Activated T-cell treated with anti-CD3 and anti-CD28 coated beads for 1 hour (primary cell): Measurements from ENCODE around the gene PROSER1.
"Not testable (repeated sequence)": the region's sequence is repeated elsewhere in the genome, so short reads cannot be mapped to it uniquely, and the experiment has no call there.

ENCODE experiments used
- DNase-seq: peaks from one replicate; pipeline ENCODE4 v3.0.0-alpha.2; 2020; ENCODE audit warnings: low read depth

PROSER1 gene

DNA sequence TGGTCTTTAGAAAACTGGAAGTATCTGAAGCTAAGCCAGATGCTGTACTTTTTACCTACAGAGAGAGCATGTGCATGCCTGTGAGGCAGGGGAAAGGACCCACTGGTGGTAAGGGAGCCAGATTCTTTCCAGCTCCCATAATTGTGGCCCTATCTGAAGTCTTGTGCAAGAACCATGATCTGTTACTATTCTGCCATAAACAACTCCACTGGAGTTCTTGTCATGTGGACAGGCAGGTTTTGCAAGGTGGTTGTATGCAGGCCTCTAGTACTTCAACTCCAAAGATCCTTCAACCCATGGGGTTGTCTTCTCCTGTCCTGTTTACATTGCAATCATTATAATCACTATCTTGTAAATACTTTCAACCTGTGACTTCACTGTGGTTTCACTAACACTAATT lies 14.1 kb downstream of the PROSER1 start:
- DNase-seq, result no peak

DNA sequence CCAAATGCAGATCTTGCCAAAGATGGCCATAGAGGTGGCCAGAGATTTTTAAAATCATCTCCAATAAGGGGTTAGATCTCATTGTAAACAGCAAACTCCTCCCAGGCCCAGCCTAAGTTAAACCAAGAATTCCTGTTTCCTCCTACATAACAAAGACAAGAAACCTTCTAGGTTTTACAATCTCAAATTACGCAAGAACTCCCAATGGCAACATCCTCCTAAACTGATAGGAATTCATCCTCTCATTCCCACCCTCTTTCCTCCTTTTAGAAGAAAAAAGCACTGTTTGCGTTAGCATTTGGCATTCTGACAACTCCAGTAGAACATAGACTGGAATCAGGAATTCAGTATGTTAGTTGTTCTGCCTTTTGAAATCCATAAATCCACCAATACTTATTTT lies 14.6 kb downstream of the PROSER1 start:
- DNase-seq, result no peak

DNA sequence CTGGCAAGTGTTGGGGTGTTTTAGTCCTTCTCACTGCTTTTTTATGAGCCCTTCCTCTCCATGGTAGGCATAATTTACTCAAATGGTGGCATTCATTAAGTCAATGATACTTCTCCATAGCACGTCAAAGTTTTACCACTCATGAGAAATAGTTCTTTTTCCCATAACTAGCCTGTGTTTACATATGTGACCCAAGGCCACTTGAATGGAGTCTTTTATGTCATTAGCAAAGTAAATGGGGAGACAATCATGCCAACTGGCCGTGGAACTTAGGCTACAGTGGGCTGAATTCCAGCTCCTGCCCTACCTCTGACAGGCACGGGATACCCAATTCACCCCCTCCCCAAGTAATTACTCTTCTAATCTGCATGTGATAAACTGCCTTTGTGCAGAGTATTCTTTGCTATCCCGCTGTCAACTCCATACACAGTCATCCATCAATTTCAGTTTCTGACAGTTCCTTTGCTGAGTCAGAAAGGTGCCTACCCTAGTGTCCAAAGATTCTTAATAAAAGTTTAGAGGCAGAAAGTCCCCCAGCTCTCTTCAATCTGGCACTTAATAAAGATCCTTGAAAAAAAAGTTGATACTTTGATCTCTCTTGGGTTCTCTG lies 16.9 kb downstream of the PROSER1 start:
- DNase-seq, result no peak

DNA sequence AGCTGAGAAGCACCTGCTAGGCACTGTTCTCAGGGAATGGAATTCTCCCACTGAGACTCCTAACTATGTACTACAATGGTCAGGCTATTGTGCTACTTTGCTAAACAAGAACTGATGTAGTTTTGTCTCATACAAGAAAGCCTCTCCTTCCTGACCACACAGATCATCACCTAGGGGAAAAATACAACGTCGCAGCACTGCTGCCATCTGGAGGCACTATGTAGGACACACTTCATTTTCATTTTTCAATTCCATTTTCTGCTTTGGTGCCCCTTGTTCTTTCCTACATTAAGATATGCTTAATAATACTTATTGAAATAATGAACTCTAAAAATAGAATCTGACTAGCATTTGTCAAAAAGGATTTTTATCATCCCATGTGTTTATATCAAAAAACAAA lies 21.1 kb downstream of the PROSER1 start:
- no peak for DNase-seq

DNA sequence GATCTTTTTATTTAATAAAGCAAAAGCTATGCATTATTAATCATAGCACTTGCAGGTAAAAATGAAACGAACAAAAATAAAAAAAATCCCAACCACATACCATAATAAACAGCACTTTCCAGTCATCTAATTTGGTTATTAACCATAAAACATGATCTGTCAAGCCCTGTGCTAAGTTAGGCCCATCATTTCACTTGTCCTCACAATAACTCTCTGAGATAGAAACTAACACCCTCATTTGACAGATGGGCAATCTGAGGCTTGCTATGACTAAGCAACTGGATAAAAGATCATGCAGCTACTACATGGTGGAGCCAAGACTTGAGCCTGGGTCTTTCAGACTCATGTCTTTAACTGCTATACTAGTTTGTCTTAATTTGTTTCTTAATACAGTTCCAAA lies 21.8 kb downstream of the PROSER1 start:
- no peak for DNase-seq

DNA sequence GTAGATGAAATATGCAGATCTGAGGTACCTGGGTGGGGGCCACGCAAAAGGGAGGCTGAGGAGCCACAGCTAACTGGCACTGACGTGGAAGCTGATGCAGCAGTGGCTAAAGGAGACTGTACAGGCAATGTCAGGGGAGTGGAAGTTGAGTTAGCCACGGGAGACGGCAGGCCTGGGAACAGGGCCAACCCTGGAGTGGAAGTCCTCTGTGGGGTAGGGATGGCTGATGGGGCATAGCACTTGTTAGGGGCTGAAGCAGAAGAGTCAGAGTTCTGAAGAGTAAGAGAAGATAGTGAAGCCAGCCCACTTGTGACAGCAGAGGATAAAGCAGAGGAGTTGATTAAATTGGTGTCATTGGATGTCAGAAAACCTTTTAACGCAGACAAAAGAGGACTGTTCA lies 24.4 kb downstream of the PROSER1 start:
- DNase-seq, result no peak

DNA sequence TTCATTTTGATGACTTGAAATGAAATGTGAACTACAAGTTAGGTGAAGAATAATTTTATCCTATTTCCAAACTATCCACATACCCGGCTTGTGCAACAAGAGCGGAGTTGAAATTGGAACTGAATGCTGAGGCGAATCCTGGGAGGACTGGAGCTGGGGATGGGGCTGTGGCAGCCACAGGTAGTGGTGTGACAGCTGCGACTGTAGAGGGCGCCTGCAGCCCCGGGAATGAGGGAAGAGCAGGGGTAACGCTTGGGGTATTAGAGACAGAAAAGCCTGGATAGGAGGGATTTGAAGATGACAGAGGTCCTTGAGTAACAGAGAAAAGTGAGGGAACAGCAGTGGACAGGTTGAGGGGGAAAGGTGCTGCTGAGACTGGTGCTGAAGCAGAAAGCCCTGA lies 25.3 kb downstream of the PROSER1 start:
- no peak for DNase-seq

DNA sequence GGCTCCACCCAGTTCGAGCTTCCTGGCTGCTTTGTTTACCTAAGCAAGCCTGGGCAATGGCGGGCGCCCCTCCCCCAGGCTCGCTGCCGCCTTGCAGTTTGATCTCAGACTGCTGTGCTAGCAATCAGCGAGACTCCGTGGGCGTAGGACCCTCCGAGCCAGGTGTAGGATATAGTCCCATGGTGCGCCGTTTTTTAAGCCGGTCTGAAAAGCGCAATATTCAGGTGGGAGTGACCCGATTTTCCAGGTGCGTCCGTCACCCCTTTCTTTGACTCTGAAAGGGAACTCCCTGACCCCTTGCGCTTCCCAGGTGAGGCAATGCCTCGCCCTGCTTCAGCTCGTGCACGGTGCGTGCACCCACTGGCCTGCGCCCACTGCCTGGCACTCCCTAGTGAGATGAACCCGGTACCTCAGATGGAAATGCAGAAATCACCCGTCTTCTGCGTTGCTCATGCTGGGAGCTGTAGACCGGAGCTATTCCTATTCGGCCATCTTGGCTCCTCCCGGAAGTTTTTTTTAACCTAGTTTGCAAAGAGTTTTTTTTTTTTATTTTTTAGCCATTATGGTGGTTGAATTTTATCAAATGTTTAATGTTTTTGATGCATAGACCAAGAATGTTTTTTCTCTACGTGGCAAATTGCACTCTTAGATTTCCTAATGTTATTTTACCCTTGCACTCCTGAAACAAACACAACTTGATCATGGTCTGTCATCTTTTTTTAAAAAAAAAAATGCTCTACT lies 31.3 kb downstream of the PROSER1 start:
- DNase-seq, result not testable (repeated sequence)

DNA sequence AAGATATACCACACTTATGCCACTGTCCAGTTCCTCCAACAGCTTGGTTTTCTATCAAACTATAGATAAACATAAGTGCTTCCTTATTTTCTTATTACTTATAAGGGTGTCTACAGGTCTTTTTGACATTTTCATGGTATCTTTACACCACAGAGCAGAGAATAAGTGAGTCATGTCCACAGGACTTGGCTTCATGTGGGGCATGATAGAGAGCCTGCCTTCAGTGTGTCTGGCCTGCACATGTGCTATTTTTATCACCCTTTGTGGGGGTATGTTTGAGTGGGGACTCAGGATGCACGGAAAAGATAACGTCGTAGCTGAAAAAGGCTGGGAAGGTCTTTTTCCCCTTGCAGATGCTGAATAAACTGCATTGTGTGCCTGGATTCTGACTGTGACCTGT lies 39.1 kb downstream of the PROSER1 start:
- DNase-seq, result no peak

DNA sequence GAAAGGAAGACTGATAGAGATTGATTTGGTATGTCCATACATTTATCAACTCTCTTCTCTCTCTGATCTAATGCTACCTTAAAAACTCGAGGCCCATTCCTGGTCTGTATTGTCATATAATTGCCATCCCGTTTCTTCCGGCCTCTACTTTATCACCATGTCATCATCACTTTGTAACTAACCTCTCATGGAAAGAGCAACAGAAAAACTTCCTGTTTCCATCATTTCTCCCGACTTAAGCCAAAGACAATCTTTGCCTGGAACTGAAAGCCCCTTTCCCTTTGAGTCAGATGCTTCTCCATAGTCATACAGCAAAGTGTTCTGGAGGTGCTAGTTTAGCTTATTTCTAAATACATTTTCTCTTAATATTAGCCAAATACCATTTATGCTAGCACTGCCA lies 44.5 kb downstream of the PROSER1 start:
- DNase-seq, result no peak

DNA sequence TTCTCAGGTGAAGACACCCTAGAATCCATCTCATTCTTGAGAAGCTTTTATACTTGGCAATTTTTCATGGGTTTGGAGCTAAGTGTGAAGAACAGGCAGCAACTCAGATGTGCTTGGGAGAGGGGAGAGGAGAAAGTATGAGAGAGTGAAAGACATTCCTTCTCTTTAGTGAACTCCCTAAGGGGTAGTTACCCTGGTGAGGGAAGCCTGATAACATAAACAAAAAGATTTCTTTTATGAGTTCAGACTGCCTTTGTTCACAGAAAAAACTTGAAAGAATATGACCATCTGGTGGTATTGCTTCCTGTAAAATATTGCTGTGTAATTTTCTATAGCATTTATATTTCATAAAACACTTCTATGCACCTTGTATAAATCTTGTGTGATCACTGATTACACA lies 47.2 kb downstream of the PROSER1 start, which contains the start of gene STOML3:
Gene STOML3 (minus strand): TSS at position 139 of the 400 bp plus-strand sequence. CDS start 110 bp downstream, at position 29.
- DNase-seq, result no peak

DNA sequence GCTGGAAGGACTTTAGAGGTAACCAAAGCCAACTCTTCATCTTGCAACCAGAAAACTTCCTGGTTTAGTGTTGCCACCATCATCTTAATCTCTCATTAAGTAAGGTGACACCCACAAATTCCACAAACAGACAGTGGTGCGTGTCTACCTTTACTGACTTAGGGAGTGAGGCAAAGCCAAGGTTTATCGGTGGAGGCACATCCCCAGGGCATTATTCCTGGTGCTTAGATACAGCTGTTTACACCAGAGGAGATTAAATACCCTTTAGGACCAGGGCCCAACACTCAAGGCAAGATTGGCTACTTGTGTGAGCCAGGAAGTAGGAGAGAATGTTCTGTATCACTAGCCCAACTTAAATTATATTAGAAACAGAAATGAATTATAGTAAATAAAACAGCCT lies 56.8 kb downstream of the PROSER1 start:
- DNase-seq, result no peak

DNA sequence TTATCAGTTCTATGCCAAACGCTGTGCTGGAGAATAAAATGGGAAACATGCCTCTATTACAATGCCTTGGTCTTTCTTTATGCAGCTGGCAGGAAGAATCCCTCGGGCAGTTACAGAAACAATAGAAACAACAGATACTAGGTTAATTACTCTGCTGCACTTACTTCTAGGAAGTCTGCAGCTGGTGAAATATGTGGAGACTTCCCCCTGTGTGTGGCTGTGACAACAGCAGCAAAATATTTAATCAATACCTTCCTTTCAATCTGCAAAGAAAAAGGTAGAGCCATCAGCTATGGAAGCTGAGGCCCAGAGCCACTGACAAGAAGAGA lies 57.2 kb downstream of the PROSER1 start:
- no peak for DNase-seq

DNA sequence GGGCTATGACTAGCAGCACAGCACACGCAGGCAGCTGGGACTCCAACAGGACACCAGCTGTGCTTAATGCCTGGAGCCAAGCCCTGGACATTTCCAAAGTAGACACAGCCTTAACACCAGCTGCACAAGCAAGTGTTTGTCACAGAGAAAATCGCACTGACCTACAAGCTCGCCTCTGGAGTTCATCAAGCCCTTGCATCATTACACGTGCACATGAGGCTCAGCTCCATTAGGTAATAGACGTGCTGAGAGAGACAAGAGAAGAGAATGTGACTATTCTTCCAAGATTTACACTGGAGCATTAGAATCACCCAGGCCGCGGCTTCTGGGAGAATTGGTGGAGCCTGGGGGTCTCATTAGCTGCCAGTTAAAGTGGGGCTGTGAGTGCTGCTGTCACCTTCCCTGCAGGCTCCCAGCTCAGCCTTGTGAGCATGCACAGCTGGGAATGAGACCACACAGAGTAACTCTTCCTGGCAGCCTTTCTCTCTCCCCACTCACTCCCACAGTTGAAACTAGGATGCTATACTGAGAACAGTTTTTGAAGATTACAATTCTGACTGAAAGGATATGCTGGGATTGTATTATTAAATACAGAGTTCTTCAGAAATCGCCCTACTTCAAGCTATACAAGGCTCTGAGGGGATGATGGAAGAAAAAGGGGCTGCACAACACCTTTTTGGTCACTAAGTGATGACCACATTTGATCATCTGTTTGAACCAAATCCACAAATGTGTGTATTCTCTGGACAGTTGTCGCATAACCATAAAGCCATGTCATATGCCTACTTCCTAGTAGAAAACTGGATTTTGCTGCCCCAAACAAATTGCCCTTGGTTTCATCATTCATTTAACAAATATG lies 57.8 kb downstream of the PROSER1 start:
- no peak for DNase-seq

DNA sequence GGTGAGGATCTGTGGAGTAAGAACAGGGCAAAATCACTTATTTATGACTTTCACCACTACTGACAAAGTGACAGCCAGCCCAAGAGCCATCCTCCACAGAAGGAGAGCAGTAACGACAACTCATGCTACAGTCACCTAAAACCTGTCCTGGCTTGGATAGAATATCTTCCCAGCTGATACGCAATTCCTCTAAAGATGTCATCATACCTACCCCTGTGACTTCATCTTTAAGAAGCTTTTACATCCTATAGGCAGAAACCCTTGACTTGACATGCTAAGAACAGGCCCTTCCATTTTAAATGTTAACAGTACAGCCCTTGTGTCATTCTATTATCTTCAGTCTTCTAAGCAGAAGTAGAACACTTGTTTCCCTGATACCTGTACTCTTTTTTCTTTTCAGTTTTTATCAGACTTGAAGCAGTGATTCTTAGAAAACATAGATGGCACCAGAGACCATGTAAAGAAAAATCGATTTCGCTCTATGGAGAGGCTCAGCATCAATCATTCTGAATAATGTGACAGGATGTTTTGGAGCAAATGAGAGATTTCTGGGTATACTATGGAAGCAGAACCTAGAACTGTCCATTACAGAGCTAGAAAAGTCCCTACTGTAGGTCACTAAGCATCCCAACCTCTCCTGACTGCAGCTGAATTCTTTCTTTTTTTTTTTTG lies 67.4 kb downstream of the PROSER1 start:
- no peak for DNase-seq

DNA sequence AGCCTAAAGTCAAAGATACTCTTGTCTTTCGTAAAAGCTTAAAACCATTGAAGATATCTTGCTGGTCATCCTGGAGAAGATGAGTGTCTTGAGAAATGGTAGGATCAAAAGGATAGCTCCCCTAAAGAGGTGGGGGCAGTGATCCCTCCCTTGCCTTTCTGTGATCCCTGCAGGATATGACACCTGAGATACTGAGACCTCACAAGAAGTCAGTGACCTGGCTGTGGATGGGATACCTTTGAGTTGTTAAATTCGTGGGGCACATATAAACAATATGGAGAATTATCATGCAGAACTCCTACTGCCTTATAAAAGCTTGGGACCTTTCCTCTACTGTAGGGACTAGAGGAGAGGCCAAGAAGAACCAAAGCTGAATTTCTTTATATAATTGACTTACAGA lies 68.7 kb downstream of the PROSER1 start:
- no peak for DNase-seq

DNA sequence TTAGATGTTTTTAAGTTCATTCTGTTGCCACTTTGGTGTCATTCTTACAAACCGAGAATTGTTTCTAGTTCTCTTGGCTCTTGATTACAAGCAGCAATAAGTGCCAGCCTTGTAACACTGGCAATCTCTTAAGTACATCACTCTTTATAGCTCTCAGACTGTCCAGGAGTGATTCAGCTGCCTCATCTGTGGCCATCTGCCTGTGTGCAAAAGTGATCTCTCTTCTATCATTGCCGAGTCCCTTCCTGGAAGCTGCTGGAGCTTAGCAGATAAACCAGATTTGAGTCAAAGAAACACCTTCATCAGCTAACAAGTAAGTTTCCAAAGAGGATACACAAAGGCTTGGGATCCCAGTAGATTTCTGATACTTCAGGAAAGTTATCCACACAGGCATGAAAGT lies 70.4 kb downstream of the PROSER1 start:
- no peak for DNase-seq

DNA sequence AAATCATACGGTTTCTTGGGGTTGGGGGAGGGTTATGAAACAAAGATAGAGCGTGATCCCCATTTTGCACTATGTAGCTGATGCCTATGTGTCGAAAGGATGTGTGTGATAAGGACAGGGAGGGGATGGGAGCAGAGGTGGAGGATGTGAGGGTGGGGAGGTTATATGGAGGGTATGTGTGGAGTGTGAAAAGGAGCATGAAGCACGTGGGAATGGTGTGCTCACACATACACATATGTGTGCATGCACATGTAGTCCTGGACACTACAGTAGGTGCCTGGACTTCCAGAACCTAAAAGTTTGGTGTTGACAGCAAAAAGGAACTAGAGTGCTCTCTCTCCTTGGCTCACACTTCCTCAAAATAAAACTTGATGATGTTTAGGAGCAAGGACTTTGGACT lies 72.6 kb downstream of the PROSER1 start:
- DNase-seq, result no peak

DNA sequence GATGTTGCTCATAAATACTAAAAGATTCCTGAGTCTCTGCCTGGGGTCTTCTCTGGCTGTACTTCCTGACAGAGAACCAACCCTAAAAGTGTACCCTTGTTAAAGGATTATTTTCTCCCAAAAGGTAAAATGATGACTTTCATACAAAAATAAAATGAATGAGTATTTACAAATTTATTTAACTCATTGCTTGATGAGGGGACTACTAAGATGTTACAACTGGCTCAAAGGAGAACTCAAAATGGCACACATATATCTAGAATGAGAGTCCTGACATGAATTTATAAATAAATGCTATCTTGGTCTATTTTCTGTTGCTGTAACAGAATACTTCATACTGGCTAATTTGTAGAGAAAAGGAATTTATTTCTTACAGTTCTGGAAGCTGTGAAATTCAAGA lies 77.7 kb downstream of the PROSER1 start:
- DNase-seq, result no peak
